ENCODE results near the gene SEZ6L.

The SEZ6L gene

GRCh38 chr22:26291940-26292666 lies 122.8 kb downstream of the SEZ6L start:
- Mint-ChIP-seq H3K27ac (no peak overlapping the region), H3K9me3 (peaks cover 5% of the 10 kb centered on the region), H3K4me1 (peaks cover 14% of the 10 kb centered on the region), H3K4me3 (no peak overlapping the region), H3K36me3 (no peaks in the 10 kb centered on the region)
- ATAC-seq = no peak
- no peak for DNase-seq (ENCODE audit: low spot score in 2 of 2)

- H3K9me3 Mint-ChIP-seq = peaks cover 5% of the 10 kb centered on the region
- H3K4me3 Mint-ChIP-seq = no peak overlapping the region
- H3K27ac Mint-ChIP-seq = no peak overlapping the region
- H3K4me1 Mint-ChIP-seq = peaks cover 14% of the 10 kb centered on the region
- ATAC-seq (no peak), DNase-seq (ENCODE audit: low spot score in 2 of 2) (no peak)
- no peaks in the 10 kb centered on the region for H3K36me3 Mint-ChIP-seq
Measured at GRCh38 chr22:26292667-26292995, 123.4 kb downstream of the SEZ6L start.

GRCh38 chr22:26295563-26296126 lies 126.4 kb downstream of the SEZ6L start:
- H3K9me3 Mint-ChIP-seq = peaks cover 5% of the 10 kb centered on the region
- peaks cover 14% of the 10 kb centered on the region for H3K4me1 Mint-ChIP-seq
- DNase-seq (ENCODE audit: low spot score in 2 of 2) (no peak), ATAC-seq (no peak)
- no peak overlapping the region for H3K4me3 Mint-ChIP-seq
- no peaks in the 10 kb centered on the region for H3K36me3 Mint-ChIP-seq
- H3K27ac Mint-ChIP-seq = no peak overlapping the region

GRCh38 chr22:26298605-26299310 lies 129.5 kb downstream of the SEZ6L start:
- no peak overlapping the region for H3K27ac Mint-ChIP-seq
- no peak overlapping the region for H3K4me3 Mint-ChIP-seq
- DNase-seq (ENCODE audit: low spot score in 2 of 2) (no peak), ATAC-seq (no peak)
- H3K4me1 Mint-ChIP-seq = peaks cover 14% of the 10 kb centered on the region
- peaks cover 5% of the 10 kb centered on the region for H3K9me3 Mint-ChIP-seq
- no peaks in the 10 kb centered on the region for H3K36me3 Mint-ChIP-seq

GRCh38 chr22:26302726-26303125 lies 133.5 kb downstream of the SEZ6L start:
- H3K4me3 Mint-ChIP-seq = no peak overlapping the region
- DNase-seq (ENCODE audit: low spot score in 2 of 2) = no peak
- H3K4me1 Mint-ChIP-seq = no peaks in the 10 kb centered on the region
- ATAC-seq = no peak
- no peaks in the 10 kb centered on the region for H3K9me3 Mint-ChIP-seq
- H3K36me3 Mint-ChIP-seq = no peaks in the 10 kb centered on the region
- no peak overlapping the region for H3K27ac Mint-ChIP-seq

- DNase-seq (ENCODE audit: low spot score in 2 of 2) (no peak), ATAC-seq (no peak)
- Mint-ChIP-seq H3K36me3 (no peaks in the 10 kb centered on the region), H3K9me3 (no peaks in the 10 kb centered on the region), H3K27ac (no peak overlapping the region), H3K4me1 (no peaks in the 10 kb centered on the region), H3K4me3 (no peak overlapping the region)
Measured at GRCh38 chr22:26303475-26303874, 134.2 kb downstream of the SEZ6L start.

- Mint-ChIP-seq H3K4me1 (no peaks in the 10 kb centered on the region), H3K27ac (no peak overlapping the region), H3K36me3 (no peaks in the 10 kb centered on the region), H3K9me3 (no peaks in the 10 kb centered on the region), H3K4me3 (no peak overlapping the region)
- DNase-seq (ENCODE audit: low spot score in 2 of 2) = no peak
- ATAC-seq = no peak
Measured at GRCh38 chr22:26304730-26305129, 135.5 kb downstream of the SEZ6L start.

GRCh38 chr22:26308467-26308866 lies 139.2 kb downstream of the SEZ6L start:
- DNase-seq (ENCODE audit: low spot score in 2 of 2) (no peak), ATAC-seq (no peak)
- H3K36me3 Mint-ChIP-seq = no peaks in the 10 kb centered on the region
- H3K27ac Mint-ChIP-seq = no peak overlapping the region
- H3K4me3 Mint-ChIP-seq = no peak overlapping the region
- H3K4me1 Mint-ChIP-seq = no peaks in the 10 kb centered on the region
- no peaks in the 10 kb centered on the region for H3K9me3 Mint-ChIP-seq

GRCh38 chr22:26310616-26311015 lies 141.4 kb downstream of the SEZ6L start:
- no peak overlapping the region for H3K27ac Mint-ChIP-seq
- ATAC-seq (no peak), DNase-seq (ENCODE audit: low spot score in 2 of 2) (no peak)
- H3K9me3 Mint-ChIP-seq = no peaks in the 10 kb centered on the region
- H3K4me1 Mint-ChIP-seq = no peaks in the 10 kb centered on the region
- no peak overlapping the region for H3K4me3 Mint-ChIP-seq
- H3K36me3 Mint-ChIP-seq = no peaks in the 10 kb centered on the region

GRCh38 chr22:26313291-26313690 lies 144.0 kb downstream of the SEZ6L start:
- DNase-seq (ENCODE audit: low spot score in 2 of 2) = no peak
- H3K9me3 Mint-ChIP-seq = no peaks in the 10 kb centered on the region
- H3K4me1 Mint-ChIP-seq = no peaks in the 10 kb centered on the region
- no peak overlapping the region for H3K27ac Mint-ChIP-seq
- ATAC-seq = no peak
- H3K4me3 Mint-ChIP-seq = no peak overlapping the region
- H3K36me3 Mint-ChIP-seq = no peaks in the 10 kb centered on the region

GRCh38 chr22:26314171-26314570 lies 144.9 kb downstream of the SEZ6L start:
- ATAC-seq = no peak
- no peak for DNase-seq (ENCODE audit: low spot score in 2 of 2)
- Mint-ChIP-seq H3K4me1 (no peaks in the 10 kb centered on the region), H3K36me3 (no peaks in the 10 kb centered on the region), H3K27ac (no peak overlapping the region), H3K4me3 (no peak overlapping the region), H3K9me3 (no peaks in the 10 kb centered on the region)

- DNase-seq (ENCODE audit: low spot score in 2 of 2) = no peak
- Mint-ChIP-seq H3K27ac (no peak overlapping the region), H3K36me3 (no peaks in the 10 kb centered on the region), H3K9me3 (no peaks in the 10 kb centered on the region), H3K4me3 (no peak overlapping the region), H3K4me1 (no peaks in the 10 kb centered on the region)
- no peak for ATAC-seq
Measured at GRCh38 chr22:26314656-26315055, 145.4 kb downstream of the SEZ6L start.

GRCh38 chr22:26316732-26317285 lies 147.5 kb downstream of the SEZ6L start:
- no peak for DNase-seq (ENCODE audit: low spot score in 2 of 2)
- no peaks in the 10 kb centered on the region for H3K4me1 Mint-ChIP-seq
- H3K27ac Mint-ChIP-seq = no peak overlapping the region
- ATAC-seq = no peak
- H3K4me3 Mint-ChIP-seq = no peak overlapping the region
- no peaks in the 10 kb centered on the region for H3K9me3 Mint-ChIP-seq
- H3K36me3 Mint-ChIP-seq = no peaks in the 10 kb centered on the region

- Mint-ChIP-seq H3K36me3 (no peaks in the 10 kb centered on the region), H3K4me3 (no peak overlapping the region), H3K9me3 (no peaks in the 10 kb centered on the region), H3K4me1 (no peaks in the 10 kb centered on the region), H3K27ac (no peak overlapping the region)
- ATAC-seq = no peak
- no peak for DNase-seq (ENCODE audit: low spot score in 2 of 2)
Measured at GRCh38 chr22:26318975-26319374, 149.7 kb downstream of the SEZ6L start.

GRCh38 chr22:26320447-26320846 lies 151.2 kb downstream of the SEZ6L start:
- DNase-seq (ENCODE audit: low spot score in 2 of 2) = no peak
- no peak overlapping the region for H3K27ac Mint-ChIP-seq
- H3K4me1 Mint-ChIP-seq = no peaks in the 10 kb centered on the region
- H3K9me3 Mint-ChIP-seq = no peaks in the 10 kb centered on the region
- no peaks in the 10 kb centered on the region for H3K36me3 Mint-ChIP-seq
- ATAC-seq = no peak
- H3K4me3 Mint-ChIP-seq = no peak overlapping the region

GRCh38 chr22:26321469-26321913 lies 152.2 kb downstream of the SEZ6L start:
- Mint-ChIP-seq H3K4me1 (no peaks in the 10 kb centered on the region), H3K27ac (no peak overlapping the region), H3K4me3 (no peak overlapping the region), H3K36me3 (no peaks in the 10 kb centered on the region), H3K9me3 (no peaks in the 10 kb centered on the region)
- DNase-seq (ENCODE audit: low spot score in 2 of 2) (no peak), ATAC-seq (no peak)
